ENCODE results near the gene IGSF10.
"Not testable (repeated sequence)": the region's sequence is repeated elsewhere in the genome, so short reads cannot be mapped to it uniquely, and the experiment has no call there.

IGSF10 gene, protein sequence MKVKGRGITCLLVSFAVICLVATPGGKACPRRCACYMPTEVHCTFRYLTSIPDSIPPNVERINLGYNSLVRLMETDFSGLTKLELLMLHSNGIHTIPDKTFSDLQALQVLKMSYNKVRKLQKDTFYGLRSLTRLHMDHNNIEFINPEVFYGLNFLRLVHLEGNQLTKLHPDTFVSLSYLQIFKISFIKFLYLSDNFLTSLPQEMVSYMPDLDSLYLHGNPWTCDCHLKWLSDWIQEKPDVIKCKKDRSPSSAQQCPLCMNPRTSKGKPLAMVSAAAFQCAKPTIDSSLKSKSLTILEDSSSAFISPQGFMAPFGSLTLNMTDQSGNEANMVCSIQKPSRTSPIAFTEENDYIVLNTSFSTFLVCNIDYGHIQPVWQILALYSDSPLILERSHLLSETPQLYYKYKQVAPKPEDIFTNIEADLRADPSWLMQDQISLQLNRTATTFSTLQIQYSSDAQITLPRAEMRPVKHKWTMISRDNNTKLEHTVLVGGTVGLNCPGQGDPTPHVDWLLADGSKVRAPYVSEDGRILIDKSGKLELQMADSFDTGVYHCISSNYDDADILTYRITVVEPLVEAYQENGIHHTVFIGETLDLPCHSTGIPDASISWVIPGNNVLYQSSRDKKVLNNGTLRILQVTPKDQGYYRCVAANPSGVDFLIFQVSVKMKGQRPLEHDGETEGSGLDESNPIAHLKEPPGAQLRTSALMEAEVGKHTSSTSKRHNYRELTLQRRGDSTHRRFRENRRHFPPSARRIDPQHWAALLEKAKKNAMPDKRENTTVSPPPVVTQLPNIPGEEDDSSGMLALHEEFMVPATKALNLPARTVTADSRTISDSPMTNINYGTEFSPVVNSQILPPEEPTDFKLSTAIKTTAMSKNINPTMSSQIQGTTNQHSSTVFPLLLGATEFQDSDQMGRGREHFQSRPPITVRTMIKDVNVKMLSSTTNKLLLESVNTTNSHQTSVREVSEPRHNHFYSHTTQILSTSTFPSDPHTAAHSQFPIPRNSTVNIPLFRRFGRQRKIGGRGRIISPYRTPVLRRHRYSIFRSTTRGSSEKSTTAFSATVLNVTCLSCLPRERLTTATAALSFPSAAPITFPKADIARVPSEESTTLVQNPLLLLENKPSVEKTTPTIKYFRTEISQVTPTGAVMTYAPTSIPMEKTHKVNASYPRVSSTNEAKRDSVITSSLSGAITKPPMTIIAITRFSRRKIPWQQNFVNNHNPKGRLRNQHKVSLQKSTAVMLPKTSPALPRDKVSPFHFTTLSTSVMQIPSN (N-terminal part only)

DNA sequence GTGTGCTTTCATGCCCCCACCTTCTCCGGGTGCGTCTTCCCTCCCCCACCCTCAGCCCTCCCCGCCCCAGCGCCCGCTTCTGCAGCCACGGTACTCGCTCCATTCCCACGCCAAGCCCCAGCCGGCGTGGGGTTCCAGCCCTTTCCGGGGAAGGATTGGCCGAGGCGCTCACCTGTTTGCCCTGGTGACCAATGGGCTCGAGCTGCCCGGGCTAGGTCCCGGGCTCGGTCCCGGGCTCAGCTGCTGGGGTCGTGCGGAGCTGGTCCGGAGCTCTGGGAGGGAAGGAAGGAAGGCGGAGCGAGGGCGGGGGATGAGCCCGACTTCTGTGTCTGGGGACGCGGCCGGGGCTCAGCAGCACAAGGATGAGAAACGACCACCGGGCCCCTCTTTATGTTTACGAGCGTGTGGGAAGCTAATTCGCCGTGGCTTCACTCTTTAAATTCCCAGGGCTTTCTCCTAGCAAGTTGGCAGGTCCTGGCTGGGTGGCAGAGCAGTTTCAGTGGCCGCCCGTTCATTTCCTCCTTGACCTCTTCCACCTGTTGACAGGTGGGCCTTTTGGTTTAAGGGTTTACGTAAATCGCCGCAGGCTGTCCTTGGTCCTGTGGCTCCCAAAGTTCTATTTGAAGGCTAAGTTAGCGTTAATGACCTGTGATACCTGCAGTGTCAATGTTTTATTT, at the start of gene IGSF10:
Gene IGSF10 (minus strand): TSS at position 288 of the 677 bp plus-strand sequence. CDS start 2,352 bp downstream, outside the sequence.
- in situ Hi-C loops (cut with MboI; ENCODE audit: low sequenced_read_pairs), result no loop called here

DNA sequence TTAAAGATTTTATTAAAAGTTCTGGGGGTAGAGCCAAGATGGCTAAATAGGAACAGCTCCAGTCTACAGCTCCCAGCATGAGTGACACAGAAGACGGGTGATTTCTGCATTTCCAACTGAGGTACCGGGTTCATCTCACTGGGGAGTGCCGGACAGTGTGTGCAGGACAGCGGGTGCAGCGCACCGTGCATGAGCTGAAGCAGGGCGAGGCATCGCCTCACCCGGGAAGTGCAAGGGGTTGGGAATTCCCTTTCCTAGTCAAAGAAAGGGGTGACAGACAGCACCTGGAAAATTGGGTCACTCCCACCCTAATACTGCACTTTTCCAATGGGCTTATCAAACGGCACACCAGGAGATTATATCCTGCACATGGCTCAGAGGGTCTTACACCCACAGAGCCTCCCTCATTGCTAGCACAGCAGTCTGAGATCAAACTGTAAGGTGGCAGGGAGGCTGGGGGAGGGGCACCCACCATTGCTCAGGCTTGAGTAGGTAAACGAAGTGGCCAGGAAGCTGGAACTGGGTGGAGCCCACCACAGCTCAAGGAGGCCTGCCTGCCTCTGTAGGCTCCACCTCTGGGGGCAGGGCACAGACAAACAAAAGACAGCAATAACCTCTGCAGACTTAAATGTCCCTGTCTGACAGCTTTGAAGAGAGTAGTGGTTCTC, 48.7 kb upstream of the IGSF10 start:
- in situ Hi-C loops (cut with MboI; ENCODE audit: low sequenced_read_pairs), result not testable (repeated sequence)

DNA sequence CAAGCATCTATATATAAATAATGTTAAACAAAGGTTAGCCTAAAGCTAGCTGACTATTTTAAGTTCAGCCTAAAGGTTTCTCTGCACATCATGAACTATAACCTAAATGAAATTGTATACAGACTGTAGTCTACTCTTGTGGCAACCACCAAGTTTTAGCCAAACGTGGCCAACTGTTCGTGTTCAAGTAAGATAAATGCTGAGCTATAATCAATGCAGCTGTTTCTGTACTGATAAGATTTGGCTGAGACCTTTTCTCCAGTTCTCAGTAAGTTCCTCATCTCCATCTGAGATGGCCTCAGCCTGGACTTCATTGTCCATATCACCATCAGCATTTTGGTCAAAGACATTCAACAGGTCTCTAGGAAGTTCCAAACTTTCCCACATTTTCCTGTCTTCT, 43.7 kb upstream of the IGSF10 start:
- in situ Hi-C loops (cut with MboI; ENCODE audit: low sequenced_read_pairs), result no loop called here

DNA sequence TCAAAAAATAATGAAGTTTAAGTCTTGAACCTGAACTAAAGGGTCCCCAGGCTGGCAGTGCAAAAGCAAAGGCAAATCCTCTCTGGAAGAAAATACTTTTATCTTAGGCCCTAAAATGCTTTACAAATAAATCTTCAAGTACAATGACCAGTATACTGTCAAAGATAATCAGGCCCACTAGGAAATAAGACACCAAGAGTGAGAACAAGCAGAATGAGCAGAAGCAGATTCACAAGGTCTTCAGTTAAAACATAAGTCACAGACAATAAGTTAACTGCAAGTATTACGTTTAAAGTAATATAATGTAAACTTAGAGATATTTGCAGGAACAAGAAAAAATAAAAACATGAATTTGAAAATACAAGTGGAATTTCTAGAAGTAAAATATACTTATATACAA, 42.2 kb upstream of the IGSF10 start:
- in situ Hi-C loops (cut with MboI; ENCODE audit: low sequenced_read_pairs), result no loop called here

DNA sequence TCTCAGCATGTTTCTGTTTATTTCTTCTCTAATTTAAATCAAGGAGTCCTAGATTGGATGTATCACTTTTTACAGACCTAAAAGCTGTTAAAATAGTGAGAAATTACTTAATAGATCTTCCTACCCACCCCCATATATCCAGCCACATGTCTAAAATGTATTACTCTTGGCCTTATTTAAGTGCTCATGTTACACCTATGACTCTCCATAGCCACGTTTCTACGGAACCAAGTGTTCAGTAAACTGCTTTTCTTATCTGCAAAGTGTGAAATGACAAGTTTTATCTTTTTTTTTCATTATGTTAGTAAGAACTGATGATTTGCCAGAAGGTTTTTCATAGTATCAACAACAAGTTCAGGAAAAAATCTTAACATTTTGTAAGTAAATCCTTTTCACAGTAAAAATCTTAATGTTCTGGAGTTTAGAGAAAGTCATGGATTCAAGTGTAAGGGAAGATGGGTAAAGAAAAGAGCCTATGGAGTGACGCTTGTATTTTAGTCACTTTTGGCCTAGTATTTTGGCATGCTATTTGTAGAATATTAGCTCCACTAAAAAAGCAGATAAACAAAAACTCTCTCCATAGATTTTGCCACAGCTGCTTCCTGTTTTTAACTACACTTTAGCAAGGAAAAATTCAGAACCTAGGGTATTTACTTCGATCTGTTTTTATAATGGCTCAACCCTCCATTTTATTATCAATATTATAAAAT, 41.2 kb upstream of the IGSF10 start:
- in situ Hi-C loops (cut with MboI; ENCODE audit: low sequenced_read_pairs), result no loop called here

DNA sequence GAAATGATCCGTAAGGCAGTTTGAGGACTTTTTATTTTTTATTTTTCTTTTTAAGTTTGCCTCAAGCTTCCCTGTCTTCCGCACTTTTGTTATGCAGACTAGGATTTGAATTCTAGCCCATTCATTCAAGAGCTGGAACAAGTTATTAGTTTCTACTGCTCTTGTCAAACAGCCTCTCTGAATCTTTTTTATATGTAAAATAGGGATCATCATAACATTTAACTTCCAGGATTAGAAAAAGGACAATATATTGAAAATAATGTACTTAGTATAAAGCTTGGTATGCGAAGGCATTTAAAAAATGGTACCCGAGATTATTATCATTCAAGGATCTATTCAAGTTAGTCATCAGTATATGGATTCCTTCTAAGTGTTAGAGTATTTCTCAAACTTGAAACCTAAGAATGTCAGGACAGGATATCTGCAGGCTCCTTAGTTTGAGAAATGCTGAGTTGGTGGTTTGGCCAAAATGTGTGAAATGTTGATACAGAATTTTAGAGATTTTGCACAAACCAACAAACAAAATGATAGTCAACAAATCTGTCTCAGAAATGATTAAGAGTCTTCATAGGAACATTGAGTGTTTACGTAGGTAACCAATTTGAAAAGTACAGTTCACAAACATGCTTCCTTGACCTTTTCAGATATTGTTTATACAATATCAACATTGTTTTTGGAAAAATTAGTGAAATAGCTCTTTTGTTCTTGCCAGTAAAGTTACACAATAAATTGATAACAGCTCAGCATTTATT, 40.5 kb upstream of the IGSF10 start:
- in situ Hi-C loops (cut with MboI; ENCODE audit: low sequenced_read_pairs), result no loop called here

DNA sequence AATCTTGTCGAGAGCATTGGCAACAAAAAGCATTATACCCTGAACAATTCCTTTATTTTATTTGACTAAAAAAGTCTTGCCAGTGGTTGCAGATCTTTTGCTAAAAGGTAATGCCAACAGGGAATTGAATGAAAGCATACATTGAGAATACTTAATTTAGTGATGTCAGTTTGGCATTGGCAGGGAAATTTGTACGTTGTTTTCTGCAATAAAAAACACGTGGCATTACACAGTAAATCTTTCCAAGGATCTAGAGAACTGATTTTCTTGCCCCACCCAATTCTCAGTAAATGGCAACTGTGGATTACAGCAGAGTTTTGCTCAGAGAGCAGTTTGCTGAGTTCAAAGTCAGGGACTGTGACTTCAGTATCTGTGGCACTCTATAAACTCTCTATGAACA, 38.3 kb upstream of the IGSF10 start:
- in situ Hi-C loops (cut with MboI; ENCODE audit: low sequenced_read_pairs), result no loop called here

DNA sequence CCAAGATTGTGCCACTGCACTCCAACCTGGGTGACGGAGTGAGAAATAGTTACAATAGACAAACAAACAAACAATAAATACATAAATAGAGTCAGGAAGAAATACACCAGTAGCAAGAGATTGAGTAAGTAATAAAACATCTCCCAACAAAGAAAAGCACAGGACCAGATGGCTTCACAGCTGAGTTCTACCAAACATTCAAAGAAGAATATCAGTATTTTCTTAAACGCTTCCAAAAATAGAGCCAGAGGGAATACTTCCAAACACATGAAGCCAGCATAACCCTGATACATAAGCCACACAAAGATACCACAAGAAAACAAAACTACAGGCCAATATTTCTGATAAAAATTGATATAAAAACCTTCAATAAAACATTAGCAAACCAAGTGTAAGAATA, 30.7 kb upstream of the IGSF10 start:
- in situ Hi-C loops (cut with MboI; ENCODE audit: low sequenced_read_pairs), result no loop called here

DNA sequence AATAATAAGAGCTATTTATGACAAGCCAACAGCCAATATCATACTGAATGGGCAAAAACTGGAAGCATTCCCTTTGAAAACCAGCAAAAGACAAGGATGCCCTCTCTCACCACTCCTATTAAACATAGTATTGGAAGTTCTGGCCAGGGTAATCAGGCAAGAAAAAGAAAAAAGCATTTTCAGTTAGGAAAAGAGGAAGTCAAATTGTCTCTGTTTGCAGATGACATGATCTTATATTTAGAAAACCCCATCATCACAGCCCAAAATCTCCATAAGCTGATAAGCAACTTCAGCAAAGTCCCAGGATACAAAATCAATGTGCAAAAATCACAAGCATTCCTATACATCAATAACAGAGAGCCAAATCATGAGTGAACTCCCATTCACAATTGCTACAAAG, 27.0 kb upstream of the IGSF10 start:
- in situ Hi-C loops (cut with MboI; ENCODE audit: low sequenced_read_pairs), result not testable (repeated sequence)

DNA sequence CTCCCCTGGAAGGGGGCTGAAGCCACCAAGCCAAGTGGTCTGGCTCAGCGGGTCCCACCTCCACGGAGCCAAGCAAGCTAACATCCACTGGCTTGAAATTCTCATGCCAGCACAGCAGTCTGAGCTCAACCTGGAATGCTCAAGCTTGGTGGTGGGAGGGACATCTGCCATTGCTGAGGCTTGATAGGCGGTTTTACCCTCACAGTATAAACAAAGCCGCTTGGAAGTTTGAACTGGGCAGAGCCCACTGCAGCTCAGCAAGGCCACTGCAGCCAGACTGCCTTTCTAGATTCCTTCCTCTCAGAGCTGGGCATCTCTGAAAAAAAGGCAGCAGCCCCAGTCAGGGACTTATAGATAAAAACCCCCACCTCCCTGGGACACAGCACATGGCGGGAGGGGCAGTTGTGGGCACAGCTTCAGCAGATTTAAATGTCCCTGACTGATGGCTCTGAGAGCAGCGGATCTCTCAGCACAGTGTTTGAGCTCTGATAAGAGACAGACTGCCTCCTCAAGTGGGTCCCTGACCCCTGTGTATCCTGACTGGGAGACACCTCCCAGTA, 23.2 kb upstream of the IGSF10 start:
- in situ Hi-C loops (cut with MboI; ENCODE audit: low sequenced_read_pairs), result no loop called here

DNA sequence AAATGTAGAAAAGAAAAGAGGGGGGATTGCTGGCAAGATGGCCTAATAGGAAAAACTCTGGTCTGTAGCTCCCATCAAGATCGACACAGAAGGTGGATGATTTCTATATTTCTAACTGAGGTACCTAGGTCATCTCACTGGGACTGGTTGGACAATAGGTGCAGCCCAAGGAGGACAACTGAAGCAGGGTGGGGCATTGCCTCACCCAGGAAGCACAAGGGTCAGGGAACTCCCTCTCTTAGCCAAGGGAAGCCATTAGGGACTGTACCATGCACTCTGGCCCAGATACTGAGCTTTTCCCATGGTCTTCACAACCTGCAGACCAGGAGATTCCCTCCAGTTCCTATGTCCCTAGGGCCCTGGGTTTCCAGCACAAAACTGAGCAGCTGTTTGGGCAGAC, 22.6 kb upstream of the IGSF10 start:
- in situ Hi-C loops (cut with MboI; ENCODE audit: low sequenced_read_pairs), result no loop called here

DNA sequence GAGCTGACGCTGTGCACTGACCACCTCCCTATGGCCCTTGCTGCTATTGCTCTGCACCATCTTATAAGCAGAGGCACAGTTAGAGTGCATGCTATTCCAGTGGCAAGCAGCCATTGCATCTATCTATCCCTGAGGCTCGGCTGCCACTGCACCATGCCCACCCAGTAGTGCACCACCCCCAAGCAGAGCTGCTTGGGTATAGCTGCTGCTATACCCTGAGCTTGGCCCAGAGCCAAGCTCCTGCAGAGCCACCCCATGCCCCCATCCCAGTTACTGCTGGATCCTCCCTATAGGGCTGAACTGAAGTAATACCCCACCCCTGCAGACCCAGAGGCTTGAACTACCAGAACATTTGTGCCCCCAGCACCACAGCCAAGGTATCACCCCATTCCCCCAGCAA, 19.6 kb upstream of the IGSF10 start:
- in situ Hi-C loops (cut with MboI; ENCODE audit: low sequenced_read_pairs), result no loop called here

DNA sequence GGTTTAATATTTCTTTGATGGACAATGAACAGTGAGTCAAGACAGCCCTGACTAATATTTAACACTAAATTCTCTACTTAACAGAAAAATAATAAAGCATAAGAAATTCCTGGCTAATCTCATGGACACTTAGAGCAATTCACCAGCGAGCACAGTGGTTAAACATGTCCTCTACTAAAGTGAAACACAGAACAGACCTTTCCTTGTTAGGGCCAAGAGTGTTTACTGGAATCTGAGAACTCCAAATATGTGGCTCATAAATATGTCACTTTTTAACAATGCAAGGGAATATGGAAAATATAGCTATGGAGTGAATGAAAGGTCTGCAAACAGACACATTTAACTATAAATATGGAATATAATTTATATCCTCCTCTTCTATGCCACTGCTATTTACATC, 18.6 kb upstream of the IGSF10 start:
- in situ Hi-C loops (cut with MboI; ENCODE audit: low sequenced_read_pairs), result no loop called here

DNA sequence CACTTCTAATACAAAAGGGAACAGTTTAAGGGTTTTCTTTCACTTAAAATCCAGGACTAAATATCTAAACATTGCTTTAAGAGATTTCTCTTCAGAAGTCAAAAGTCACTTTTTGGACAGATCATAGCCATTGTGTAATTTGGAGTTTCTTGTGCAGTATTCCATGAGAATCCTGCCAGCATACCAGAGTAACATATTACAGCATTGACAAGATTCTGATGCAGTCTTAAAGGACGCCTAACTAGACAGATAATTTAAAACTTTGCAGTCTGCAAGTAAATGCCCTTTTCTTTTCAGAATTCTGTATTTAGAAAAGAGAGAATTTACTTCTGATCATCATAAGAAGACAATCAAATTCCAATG, 17.5 kb upstream of the IGSF10 start:
- in situ Hi-C loops (cut with MboI; ENCODE audit: low sequenced_read_pairs), result no loop called here

DNA sequence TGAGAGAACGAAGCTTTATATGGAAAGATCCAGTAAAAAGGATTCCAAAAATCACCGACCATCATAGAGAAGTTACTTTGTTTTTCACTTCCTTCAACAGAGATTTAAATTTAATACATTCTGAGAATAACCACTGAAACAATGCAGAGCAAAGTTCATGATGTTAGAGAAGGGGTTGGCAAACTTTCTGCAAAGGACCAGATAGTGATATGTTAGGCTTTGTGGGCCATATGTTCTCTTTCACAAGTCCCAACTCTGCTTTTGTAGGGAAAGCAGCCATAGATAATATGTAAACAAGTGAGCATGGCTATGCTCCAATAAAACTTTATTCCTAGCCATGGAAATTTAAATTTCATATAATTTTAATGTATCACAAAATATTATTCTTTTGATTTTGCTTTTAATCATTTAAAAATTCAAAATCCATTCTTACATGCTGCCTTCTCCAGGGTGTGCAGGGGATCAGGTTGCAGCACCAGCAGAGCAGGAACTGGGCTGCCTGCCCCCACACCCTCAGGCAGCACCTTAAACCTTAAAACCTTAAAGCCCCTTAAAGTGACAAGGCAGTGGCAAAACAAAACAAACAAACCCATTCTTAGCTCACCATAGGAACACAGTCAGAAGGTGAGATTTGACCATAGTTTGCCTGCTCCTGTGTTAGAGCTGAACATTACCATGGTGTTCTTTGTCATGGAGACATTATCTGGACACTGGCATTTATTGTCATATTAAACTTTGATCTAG, 16.9 kb upstream of the IGSF10 start:
- in situ Hi-C loops (cut with MboI; ENCODE audit: low sequenced_read_pairs), result no loop called here

DNA sequence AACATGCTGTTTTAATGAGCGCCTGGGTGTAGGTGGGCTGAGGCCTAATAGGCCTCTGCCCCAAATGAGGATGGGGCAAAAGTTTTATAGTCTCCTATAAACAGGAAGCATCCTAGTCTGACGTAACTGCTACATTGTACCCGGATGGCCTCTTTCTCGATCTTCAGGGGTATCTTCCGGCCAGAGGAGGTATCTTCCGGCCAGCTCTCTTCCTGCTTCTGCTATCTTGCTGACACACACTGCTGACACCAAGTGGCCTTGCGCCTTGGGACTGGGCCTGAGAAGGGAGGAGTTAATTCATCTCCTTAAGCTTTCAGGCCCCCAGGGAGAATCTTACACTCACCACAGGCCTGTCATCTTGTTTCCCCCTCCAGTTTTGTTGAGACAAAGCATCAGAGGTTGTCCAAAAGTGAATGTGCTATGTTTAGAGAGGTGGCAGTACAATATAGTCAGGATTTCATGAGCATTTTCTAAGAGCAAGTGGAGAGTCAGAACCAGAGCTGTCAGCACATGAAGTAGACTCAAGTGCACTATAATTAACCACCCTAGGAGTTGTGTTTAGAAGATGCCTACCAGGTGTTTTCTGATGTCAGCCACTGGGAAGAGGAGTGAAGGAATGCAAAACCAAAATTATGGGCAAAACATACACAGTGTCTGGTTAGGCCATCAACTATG, 15.6 kb upstream of the IGSF10 start:
- in situ Hi-C loops (cut with MboI; ENCODE audit: low sequenced_read_pairs), result no loop called here

DNA sequence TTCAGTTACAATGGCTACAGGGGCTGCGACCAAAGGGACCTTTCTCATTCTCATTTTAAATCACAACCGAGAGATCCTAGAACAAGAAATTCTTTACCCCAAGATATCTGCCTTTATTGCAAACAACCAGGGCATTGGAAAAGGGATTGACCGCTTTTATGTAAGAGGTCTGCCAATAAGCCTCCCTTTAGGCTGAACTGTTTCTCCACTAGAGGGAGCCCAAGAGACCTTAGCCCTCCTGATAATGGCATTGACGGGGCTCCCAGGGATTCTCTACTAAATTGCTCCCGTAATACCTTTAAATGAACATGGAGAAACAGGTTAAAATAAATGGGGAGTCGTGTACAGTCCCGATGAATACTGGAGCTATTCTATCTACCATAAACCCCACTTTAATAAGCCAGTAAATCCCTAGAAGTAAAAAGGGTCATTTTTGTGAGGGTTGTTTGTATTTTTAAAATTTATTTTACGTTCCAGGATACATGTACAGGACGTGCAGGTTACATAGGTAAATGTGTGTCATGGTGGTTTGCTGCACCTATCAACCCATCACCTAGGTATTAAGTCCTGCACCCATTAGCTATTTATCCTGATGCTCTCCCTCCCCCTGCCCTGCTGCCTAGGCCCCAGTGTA, 7.5 kb upstream of the IGSF10 start:
- in situ Hi-C loops (cut with MboI; ENCODE audit: low sequenced_read_pairs), result no loop called here
